Erythroblast (primary cell): ENCODE data around the gene SNCA.

Source experiments
- GATA1 ChIP-seq: IDR thresholded peaks from 2 replicates; pipeline ENCODE4 v1.6.1; 2011; ENCODE audit warnings: low read depth, mild to moderate bottlenecking, control low read depth, low read length, moderate library complexity
- POLR2A ChIP-seq: IDR thresholded peaks from 2 replicates; pipeline ENCODE4 v1.6.1; 2011; ENCODE audit warnings: mild to moderate bottlenecking, low read length

DNA sequence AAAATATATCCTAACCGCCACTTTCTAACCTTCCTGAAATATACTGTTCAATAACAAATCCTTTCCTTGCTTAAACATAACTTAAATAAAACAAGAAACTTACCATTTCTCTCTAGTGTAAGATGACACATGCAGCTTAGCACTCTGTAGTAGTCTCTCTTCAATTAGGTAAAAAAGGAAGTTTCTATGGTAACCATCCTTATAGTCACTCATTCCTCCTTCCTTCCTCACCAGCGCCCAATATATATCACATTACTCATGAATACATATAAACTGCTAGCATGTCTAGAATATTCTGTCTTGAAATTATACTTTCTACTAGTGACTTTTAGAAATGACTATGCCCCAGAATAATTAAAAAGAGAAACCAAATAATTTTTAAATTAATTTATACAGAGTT lies 112.2 kb downstream of the SNCA start:
- TF ChIP-seq POLR2A = no peak
- TF ChIP-seq GATA1 = no peak
